Ascending aorta (tissue), 2 donors: ENCODE results near the gene SNRNP48. TPM values are rescaled to one million over a fixed set of nuclear protein-coding genes. Genes with fewer than 3 reads are reported as not detected.

Experiments used
- DNase-seq, 2 donors: peaks; one replicate each; pipeline ENCODE4 v3.0.0-alpha.2; 2019; ENCODE audit warnings: low spot score in 2 of 2
- H3K27ac ChIP-seq, 2 donors: fragments of 200-600 bp; sonication (generic); one replicate each; pipeline ENCODE4 v1.5.1; 2016 to 2017; ENCODE audit warnings: mild to moderate bottlenecking in 1 of 2
- H3K27me3 ChIP-seq: fragments of 200-600 bp; sonication (generic); one replicate; pipeline ENCODE4 v1.5.1; 2017
- H3K36me3 ChIP-seq, 2 donors: fragments of 200-600 bp; sonication (generic); one replicate each; pipeline ENCODE4 v1.5.1; 2016
- H3K4me1 ChIP-seq, 2 donors: fragments of 200-600 bp; sonication (generic); one replicate each; pipeline ENCODE4 v1.5.1; 2016 to 2017; ENCODE audit warnings: mild to moderate bottlenecking in 1 of 2
- H3K4me3 ChIP-seq, 2 donors: fragments of 200-600 bp; sonication (generic); one replicate each; pipeline ENCODE4 v1.5.1; 2016 to 2017; ENCODE audit warnings: mild to moderate bottlenecking in 1 of 2
- H3K9me3 ChIP-seq, 2 donors: fragments of 200-600 bp; sonication (generic); one replicate each; pipeline ENCODE4 v1.5.1; 2016
- intact Hi-C: fragments of 100-400 bp; cut with DNase I; formaldehyde crosslinking; loops from one replicate; pipeline ENCODE4 v1.15.1; 2023
- total RNA-seq: library from RNA; depleted of rRNA; stranded (reverse); fragments of >200 nt; gene quantifications from one replicate; pipeline ENCODE4 v1.1.0, GENCODE V29; 2016
- TF ChIP-seq, protein P1 (sequence below), 3 experiments: fragments of 200-600 bp in 2 of 3; fragments of 450-650 bp in 1 of 3; sonication (generic) in 2 of 3; IDR thresholded peaks; one replicate each; pipeline ENCODE4 v1.5.1; 2016 to 2019; ENCODE audit warnings: antibody characterized with exemption in 3 of 3, mild to moderate bottlenecking in 1 of 3, moderate library complexity in 1 of 3

SNRNP48 gene
- total RNA-seq, 1 donor from 2014 or later = 1.3 TPM

DNA sequence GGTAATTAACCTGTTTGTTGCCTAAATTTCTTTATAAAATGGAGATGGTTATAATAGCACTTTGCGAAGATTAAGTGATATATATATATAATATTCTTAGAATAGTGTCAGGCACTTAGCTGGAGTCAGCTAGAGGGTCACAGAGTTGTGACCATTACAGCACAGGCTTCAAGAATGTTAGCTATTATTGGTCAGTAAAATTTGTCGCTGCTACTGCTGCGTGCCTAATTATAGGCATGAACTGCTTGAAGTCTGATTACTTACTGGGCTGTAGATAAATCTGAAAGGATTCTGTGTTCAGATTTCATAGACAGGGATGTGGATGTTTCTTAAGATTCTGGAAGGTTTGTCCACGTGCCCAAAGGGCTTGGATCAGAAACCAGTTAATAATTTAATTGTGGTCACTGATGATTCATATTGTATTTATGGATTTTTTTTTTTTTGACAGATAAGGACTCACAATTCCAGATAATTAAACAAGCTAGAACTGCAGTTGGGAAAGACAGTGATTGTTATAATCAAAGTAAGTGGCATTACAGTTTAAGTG lies 4.7 kb downstream of the SNRNP48 start:
- H3K9me3 ChIP-seq = no peaks in the 10 kb centered on the region
- no peak overlapping the region for H3K4me3 ChIP-seq
- intact Hi-C loops = loop anchor here (10.0 kb wide), 1 partner anchor 490 kb away; the partner anchor contains the start of gene RREB1
- peaks cover 25 to 42% of the 10 kb centered on the region in 2 donors for H3K36me3 ChIP-seq
- H3K27ac ChIP-seq = no peak overlapping the region
- peaks cover 0 to 8% of the 10 kb centered on the region in 2 donors for H3K4me1 ChIP-seq
- TF ChIP-seq, protein P1, sequence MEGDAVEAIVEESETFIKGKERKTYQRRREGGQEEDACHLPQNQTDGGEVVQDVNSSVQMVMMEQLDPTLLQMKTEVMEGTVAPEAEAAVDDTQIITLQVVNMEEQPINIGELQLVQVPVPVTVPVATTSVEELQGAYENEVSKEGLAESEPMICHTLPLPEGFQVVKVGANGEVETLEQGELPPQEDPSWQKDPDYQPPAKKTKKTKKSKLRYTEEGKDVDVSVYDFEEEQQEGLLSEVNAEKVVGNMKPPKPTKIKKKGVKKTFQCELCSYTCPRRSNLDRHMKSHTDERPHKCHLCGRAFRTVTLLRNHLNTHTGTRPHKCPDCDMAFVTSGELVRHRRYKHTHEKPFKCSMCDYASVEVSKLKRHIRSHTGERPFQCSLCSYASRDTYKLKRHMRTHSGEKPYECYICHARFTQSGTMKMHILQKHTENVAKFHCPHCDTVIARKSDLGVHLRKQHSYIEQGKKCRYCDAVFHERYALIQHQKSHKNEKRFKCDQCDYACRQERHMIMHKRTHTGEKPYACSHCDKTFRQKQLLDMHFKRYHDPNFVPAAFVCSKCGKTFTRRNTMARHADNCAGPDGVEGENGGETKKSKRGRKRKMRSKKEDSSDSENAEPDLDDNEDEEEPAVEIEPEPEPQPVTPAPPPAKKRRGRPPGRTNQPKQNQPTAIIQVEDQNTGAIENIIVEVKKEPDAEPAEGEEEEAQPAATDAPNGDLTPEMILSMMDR (IDR thresholded peaks at IDR 0.05) = no peak
- no peak for DNase-seq
- H3K27me3 ChIP-seq = no peaks in the 10 kb centered on the region

DNA sequence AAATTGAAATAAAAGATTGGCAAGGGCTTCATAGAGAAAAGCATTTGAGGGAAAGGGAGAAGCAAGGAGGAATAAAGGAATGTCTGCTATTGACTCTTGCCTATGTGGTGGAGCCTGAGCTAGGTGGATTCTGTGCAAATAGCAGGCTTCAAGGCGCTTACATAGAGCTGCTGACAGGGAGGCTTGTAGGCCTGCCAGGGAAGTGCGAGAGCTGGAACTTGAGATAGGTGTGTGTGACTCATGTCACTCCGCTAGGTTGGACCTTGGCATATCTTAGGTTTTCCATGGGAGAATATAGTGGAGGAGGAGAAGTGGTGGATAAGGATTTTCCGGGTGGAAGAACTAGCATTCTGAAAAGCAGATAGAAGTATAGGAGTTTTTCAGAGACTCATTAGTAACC lies 14.0 kb downstream of the SNRNP48 start:
- Histone ChIP-seq H3K4me3 (no peak overlapping the region), H3K4me1 (no peaks in the 10 kb centered on the region), H3K27ac (no peak overlapping the region), H3K9me3 (no peaks in the 10 kb centered on the region), H3K27me3 (no peaks in the 10 kb centered on the region), H3K36me3 (peaks cover 55 to 89% of the 10 kb centered on the region in 2 donors)
- DNase-seq = no peak
- intact Hi-C loops = no loop called here
- TF ChIP-seq, protein P1 (IDR thresholded peaks at IDR 0.05) = no peak

DNA sequence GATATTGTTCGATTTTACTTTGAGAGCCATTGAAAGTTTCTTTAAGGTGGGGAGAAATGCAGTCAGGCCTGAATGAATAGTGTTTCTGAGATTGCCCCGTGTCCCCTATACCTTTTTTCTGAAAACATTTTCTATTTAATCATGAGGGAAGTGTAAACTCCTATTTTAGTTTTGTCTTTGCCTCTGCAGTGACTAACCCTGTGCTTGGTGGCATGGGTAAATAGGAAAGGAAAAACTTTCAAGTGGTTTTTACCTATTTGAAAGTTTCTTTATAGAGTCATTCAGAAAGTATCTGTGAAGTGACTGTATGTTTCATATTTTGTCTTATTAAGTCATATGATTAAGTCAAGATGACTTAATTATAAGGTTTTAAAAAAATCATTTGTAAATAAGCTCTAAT lies 14.5 kb downstream of the SNRNP48 start:
- H3K4me1 ChIP-seq = no peaks in the 10 kb centered on the region
- H3K36me3 ChIP-seq = peaks cover 55 to 94% of the 10 kb centered on the region in 2 donors
- no peak overlapping the region for H3K4me3 ChIP-seq
- H3K27me3 ChIP-seq = no peaks in the 10 kb centered on the region
- H3K27ac ChIP-seq = no peak overlapping the region
- no peak for DNase-seq
- intact Hi-C loops = no loop called here
- H3K9me3 ChIP-seq = no peaks in the 10 kb centered on the region
- TF ChIP-seq, protein P1 (IDR thresholded peaks at IDR 0.05) = no peak

DNA sequence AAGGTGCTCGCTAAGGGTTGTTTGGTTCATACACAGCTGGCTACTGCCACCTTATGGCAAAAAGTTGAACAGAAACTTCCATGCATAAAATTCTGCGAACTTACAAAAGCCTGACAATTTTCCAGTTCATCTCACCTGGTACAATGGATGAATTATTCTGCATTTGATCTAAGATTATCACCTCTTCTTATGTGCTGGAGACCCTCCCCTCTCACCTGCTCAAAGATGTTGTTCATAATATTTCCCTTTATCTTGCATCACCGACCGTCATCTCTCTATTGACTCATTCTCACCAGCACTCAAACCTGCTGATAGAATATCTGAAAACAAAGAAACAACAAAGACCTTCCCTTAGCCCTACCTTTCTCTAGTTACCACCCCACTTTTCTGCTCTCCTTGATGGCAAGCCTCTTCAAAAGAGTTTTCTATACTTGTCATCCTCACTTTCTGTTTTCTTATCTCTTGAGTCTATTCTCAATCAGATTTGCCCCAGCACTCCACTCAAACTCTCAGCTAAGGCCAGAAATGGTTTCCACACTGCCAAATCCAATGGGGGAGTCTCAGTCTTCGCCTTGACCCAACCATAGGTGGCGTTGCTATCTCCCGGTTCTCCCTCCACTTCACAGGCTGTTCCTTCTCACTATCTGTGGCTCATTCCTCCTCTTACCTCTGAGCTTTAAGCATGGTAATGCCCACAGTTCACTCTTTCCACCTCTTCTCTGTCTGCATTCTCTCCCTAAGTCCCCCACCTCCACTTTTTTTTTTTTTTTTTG lies 25.8 kb downstream of the SNRNP48 start:
- Histone ChIP-seq H3K27me3 (no peaks in the 10 kb centered on the region), H3K36me3 (peaks cover 3 to 9% of the 10 kb centered on the region in 2 donors), H3K9me3 (no peaks in the 10 kb centered on the region), H3K4me1 (no peaks in the 10 kb centered on the region), H3K27ac (no peak overlapping the region), H3K4me3 (peak overlapping the region in 1 of 2 donors; percentile 5)
- DNase-seq = no peak
- intact Hi-C loops = loop anchor here (1.0 to 10.0 kb wide), 2 partner anchors 339 to 941 kb away; no protein-coding TSS in a partner anchor
- TF ChIP-seq, protein P1 (IDR thresholded peaks at IDR 0.05) = peak; percentile 41 to 76 (median 58)

DNA sequence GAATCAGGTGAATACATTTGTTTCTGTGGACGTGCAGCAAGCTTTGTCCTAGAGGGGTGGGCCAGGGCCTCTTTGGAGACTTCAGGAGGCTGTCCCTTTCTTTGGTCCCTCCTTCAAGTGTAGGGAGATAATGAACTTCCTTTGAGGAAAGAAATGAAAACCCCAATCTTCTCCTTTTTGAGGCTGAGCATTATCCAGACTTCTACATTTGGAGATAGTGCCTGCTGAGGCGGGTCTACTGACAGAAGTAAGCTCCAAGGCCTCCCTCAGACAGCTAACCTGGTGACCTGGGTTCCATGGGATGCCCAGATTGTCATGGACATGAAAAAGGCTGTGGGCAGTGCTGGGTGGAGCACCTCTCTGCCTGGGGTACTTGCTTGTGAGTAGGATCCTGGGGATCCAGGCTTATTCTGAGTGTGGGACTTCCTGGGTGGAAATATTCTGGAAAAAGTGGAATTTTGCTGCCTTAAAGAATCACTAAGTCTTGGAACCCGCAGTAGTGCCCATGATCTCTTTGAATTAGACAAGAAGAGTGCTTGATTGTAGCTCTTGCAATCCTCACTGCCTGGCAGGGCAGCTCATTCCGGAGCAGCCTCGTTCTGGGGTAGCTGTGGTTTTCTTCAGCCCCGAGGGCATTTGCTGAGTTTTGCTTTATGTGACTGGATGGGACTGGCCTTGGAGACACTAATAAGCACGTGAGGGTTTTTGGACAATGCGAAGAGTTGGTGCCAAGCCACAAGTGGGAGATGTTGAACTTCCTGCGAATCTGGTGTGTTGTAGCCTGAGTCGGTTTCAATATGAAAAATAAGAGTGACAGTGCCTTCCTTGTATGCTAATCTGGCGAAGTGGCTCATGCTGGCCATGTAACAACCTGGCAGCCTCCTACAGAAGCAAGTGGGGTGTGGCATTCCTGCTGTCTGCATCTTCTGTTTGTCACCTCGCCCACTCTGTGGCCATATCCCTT lies 28.1 kb downstream of the SNRNP48 start:
- Histone ChIP-seq H3K9me3 (no peaks in the 10 kb centered on the region), H3K27ac (peak overlapping the region in 1 of 2 donors; percentile 21), H3K4me3 (no peak overlapping the region), H3K4me1 (no peaks in the 10 kb centered on the region), H3K36me3 (peaks cover 0 to under 1% of the 10 kb centered on the region in 2 donors), H3K27me3 (no peaks in the 10 kb centered on the region)
- TF ChIP-seq, protein P1 (IDR thresholded peaks at IDR 0.05) = no peak
- peak; percentile 56 to 72 for DNase-seq
- intact Hi-C loops = loop anchor here (10.0 kb wide), 1 partner anchor 943 kb away; no protein-coding TSS in a partner anchor
